Trophoblast cell (in vitro differentiated cells and primary cell): ENCODE data around the gene TRABD2B.

Experiments
- DNase-seq, 2 donors: peaks; one replicate each; pipeline ENCODE4 v3.0.0-alpha.2; 2016
- H2AFZ ChIP-seq: 2 replicates; pipeline ENCODE4 v1.6.1; 2013; ENCODE audit warnings: low read length, moderate library complexity, mild to moderate bottlenecking; ENCODE audit not compliant: insufficient read depth, poor library complexity
- H2AK5ac ChIP-seq: 2 replicates; pipeline ENCODE4 v1.6.1; 2013; ENCODE audit warnings: mild to moderate bottlenecking, low read length
- H2BK120ac ChIP-seq: 2 replicates; pipeline ENCODE4 v1.6.1; 2013; ENCODE audit warnings: low read length, mild to moderate bottlenecking, moderate library complexity; ENCODE audit not compliant: insufficient read depth, poor library complexity
- H2BK12ac ChIP-seq: 2 replicates; pipeline ENCODE4 v1.6.1; 2013; ENCODE audit warnings: mild to moderate bottlenecking, low read length, moderate library complexity
- H2BK5ac ChIP-seq: 2 replicates; pipeline ENCODE4 v1.6.1; 2013; ENCODE audit warnings: low read length, low read depth, moderate library complexity, mild to moderate bottlenecking; ENCODE audit not compliant: poor library complexity
- H3K14ac ChIP-seq: 2 replicates; pipeline ENCODE4 v1.6.1; 2013; ENCODE audit warnings: mild to moderate bottlenecking, low read length
- H3K18ac ChIP-seq: 2 replicates; pipeline ENCODE4 v1.6.1; 2013; ENCODE audit warnings: mild to moderate bottlenecking, low read length
- H3K23ac ChIP-seq: 2 replicates; pipeline ENCODE4 v1.6.1; 2013; ENCODE audit warnings: low read length
- H3K27ac ChIP-seq: 2 replicates; pipeline ENCODE4 v1.5.1; 2013; ENCODE audit warnings: low read depth, mild to moderate bottlenecking, inconsistent platforms, low read length, moderate library complexity
- H3K27me3 ChIP-seq: 2 replicates; pipeline ENCODE4 v1.6.1; 2013; ENCODE audit warnings: inconsistent platforms, mild to moderate bottlenecking, low read length, moderate library complexity; ENCODE audit not compliant: insufficient read depth
- H3K36me3 ChIP-seq, 2 experiments: 1 replicate in 1 of 2; 2 replicates in 1 of 2; pipeline ENCODE4 v1.6.1; 2013; ENCODE audit warnings: low read length in 2 of 2, mild to moderate bottlenecking in 2 of 2, moderate library complexity in 1 of 2; ENCODE audit not compliant: insufficient read depth in 2 of 2, control insufficient read depth in 1 of 2
- H3K4ac ChIP-seq: 2 replicates; pipeline ENCODE4 v1.6.1; 2013; ENCODE audit warnings: low read depth, mild to moderate bottlenecking, low read length, moderate library complexity
- H3K4me1 ChIP-seq, 2 experiments: 1 replicate in 1 of 2; 2 replicates in 1 of 2; pipeline ENCODE4 v1.6.1; 2013; ENCODE audit warnings: low read length in 2 of 2, mild to moderate bottlenecking in 2 of 2, moderate library complexity in 1 of 2; ENCODE audit not compliant: insufficient read depth in 2 of 2, control insufficient read depth in 1 of 2
- H3K4me2 ChIP-seq: 2 replicates; pipeline ENCODE4 v1.6.1; 2013; ENCODE audit warnings: inconsistent platforms, mild to moderate bottlenecking, low read length, moderate library complexity
- H3K4me3 ChIP-seq: 2 replicates; pipeline ENCODE4 v1.5.1; 2013; ENCODE audit warnings: mild to moderate bottlenecking, low read depth, low read length, inconsistent platforms
- H3K79me1 ChIP-seq: one replicate; pipeline ENCODE4 v1.6.1; 2013; ENCODE audit warnings: low read length
- H3K79me2 ChIP-seq: 2 replicates; pipeline ENCODE4 v1.6.1; 2013; ENCODE audit warnings: low read length, mild to moderate bottlenecking; ENCODE audit not compliant: control insufficient read depth, insufficient read depth, poor library complexity
- H3K9ac ChIP-seq: 2 replicates; pipeline ENCODE4 v1.6.1; 2013; ENCODE audit warnings: mild to moderate bottlenecking, low read length
- H3K9me3 ChIP-seq: 2 replicates; pipeline ENCODE4 v1.6.1; 2013; ENCODE audit warnings: low read depth, mild to moderate bottlenecking, control low read depth, inconsistent platforms, low read length; ENCODE audit not compliant: insufficient read depth
- H4K12ac ChIP-seq: 2 replicates; pipeline ENCODE4 v1.6.1; 2013; ENCODE audit warnings: low read depth, mild to moderate bottlenecking, low read length, moderate library complexity
- H4K8ac ChIP-seq: 2 replicates; pipeline ENCODE4 v1.6.1; 2013; ENCODE audit warnings: low read depth, mild to moderate bottlenecking, low read length, moderate library complexity
- H4K91ac ChIP-seq: one replicate; pipeline ENCODE4 v1.6.1; 2013; ENCODE audit warnings: low read depth, mild to moderate bottlenecking, low read length, moderate library complexity
- WGBS: extraction: QIAGEN DNeasy Blood & Tissue Kit; methylation state at CpG from one replicate; pipeline ENCODE4 v1.1.7; 2013; ENCODE audit warnings: missing lambda C conversion rate; ENCODE audit not compliant: insufficient read length, insufficient coverage; ENCODE audit errors: extremely low coverage; 5-methylcytosine and 5-hydroxymethylcytosine counted together

TRABD2B gene

DNA sequence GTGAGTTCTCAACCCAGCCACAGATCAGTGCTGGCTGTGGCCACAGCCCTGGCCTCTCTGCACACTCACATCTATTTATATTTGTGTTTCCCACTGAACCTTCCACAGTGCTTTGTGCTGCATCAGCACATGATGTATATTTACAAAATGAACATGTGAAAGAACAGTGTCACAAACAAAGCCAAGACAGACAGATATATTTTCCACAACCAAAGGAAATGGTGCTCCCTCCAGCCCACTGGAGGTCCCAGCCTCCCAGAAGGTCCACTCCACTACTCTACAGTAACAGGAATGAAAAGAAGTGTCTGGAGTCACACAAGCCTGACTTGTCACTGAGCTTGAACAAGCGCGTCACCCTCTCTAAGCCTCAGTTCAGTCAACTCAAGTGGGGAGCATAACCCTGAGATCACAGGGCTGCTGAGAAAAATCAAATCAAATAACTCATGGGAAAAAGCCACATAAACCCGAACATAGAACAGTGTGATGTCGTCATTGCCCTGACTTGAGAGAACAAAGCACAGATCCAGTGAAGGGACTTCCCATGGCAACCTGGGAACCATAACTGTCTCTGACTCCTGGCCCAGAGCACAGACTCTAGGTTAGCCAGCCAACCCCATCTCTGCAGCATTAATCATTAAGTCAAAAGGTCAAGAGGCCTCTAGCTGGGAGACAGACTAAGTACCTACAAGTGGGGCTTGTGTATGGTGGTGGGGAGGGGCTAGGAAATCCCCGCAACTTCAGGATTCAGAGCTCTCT is 121.2 kb downstream of the TRABD2B start:
- Histone ChIP-seq H3K36me3 (no peaks in the 10 kb centered on the region), H2BK120ac (peak overlapping the region; percentile 18), H3K27me3 (no peaks in the 10 kb centered on the region), H2AFZ (no peak overlapping the region), H3K23ac (no peak overlapping the region), H3K4ac (no peak overlapping the region), H4K8ac (no peak overlapping the region), H3K27ac (no peak overlapping the region), H3K79me2 (no peaks in the 10 kb centered on the region), H3K14ac (no peak overlapping the region), H2AK5ac (no peak overlapping the region), H3K18ac (no peak overlapping the region), H3K4me2 (no peak overlapping the region), H3K9me3 (no peaks in the 10 kb centered on the region), H3K9ac (no peak overlapping the region), H3K4me1 (peaks cover 2 to 16% of the 10 kb centered on the region in 2 experiments), H4K12ac (no peak overlapping the region), H2BK5ac (no peak overlapping the region), H3K4me3 (no peak overlapping the region), H3K79me1 (no peaks in the 10 kb centered on the region), H4K91ac (no peak overlapping the region), H2BK12ac (no peak overlapping the region)
- WGBS, result no CpG with 5 or more reads among the region's 5 CpGs
- DNase-seq, result peak in 1 of 2 donors; percentile 4

DNA sequence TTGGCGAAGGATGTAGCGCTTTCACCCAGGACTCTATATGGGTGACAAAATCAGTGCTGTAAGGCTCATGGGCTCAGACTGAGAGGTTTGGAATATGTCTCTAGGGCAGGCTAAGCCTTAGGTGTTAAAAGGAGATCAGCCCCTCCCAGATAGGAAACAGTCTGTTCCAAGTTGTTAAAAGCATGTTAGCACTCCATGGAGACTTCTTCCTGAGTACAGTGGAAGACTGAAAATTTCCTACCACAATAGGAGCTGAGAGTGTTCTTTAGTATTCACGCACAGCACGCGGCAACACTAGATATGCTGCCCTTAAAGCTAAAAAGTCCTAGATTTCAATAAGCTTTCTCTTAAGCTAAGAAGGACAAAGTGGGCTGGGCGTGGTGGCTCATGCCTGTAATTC is 122.1 kb downstream of the TRABD2B start:
- Histone ChIP-seq H2BK5ac (no peak overlapping the region), H3K9me3 (no peaks in the 10 kb centered on the region), H3K36me3 (no peaks in the 10 kb centered on the region), H3K14ac (no peak overlapping the region), H3K4me3 (no peak overlapping the region), H4K12ac (no peak overlapping the region), H4K91ac (no peak overlapping the region), H3K27ac (no peak overlapping the region), H4K8ac (no peak overlapping the region), H2AK5ac (no peak overlapping the region), H2AFZ (no peak overlapping the region), H3K4ac (no peak overlapping the region), H3K18ac (no peak overlapping the region), H3K79me2 (no peaks in the 10 kb centered on the region), H3K79me1 (no peaks in the 10 kb centered on the region), H2BK12ac (no peak overlapping the region), H3K9ac (no peak overlapping the region), H3K4me1 (peaks cover 2 to 16% of the 10 kb centered on the region in 2 experiments), H2BK120ac (no peak overlapping the region), H3K4me2 (no peak overlapping the region), H3K23ac (no peak overlapping the region), H3K27me3 (no peaks in the 10 kb centered on the region)
- WGBS, result no CpG with 5 or more reads among the region's 6 CpGs
- DNase-seq, result no peak

DNA sequence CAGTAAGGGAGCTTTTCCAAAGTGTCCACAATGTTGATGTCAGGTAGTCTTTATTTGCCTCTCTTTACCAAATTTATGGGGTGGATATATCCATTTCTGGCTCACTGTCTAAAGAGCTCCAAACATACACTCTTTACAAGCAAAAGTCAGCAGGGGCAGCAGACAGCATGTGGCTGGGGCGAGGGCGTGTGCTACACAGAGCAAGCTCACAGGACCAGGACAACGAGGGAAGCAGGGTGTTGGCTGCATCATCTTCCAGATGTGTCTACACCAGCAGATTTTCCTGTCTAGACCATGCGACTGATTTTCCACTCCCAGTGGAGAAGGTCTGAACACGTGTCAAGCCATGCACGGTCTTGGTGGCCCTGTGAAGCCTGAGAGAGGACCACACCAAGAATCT is 123.8 kb downstream of the TRABD2B start:
- H4K12ac ChIP-seq, result no peak overlapping the region
- H3K9ac ChIP-seq, result no peak overlapping the region
- no peak overlapping the region for H4K8ac ChIP-seq

DNA sequence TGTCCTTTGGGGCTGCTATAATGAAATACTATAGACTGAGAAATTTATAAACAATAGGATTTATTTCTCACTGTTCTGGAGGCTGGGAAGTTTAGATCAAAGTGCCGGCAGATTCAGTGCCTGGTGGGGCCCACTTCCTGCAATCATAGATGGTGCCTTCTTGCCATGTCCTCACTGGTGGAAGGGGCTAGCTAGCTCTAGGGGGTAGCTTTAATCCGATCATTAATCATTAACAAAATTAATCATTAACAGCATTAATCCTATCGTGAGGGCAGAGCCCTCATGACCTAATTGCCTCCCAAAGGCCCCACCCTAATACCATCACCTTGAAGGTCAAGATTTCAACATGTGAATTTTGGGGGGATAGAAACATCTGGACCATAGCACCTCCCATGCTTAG is 124.3 kb downstream of the TRABD2B start:
- Histone ChIP-seq H3K27me3 (no peaks in the 10 kb centered on the region), H3K27ac (no peak overlapping the region), H2BK5ac (no peak overlapping the region), H3K4ac (no peak overlapping the region), H4K91ac (no peak overlapping the region), H3K36me3 (no peaks in the 10 kb centered on the region), H3K79me1 (no peaks in the 10 kb centered on the region), H2AFZ (no peak overlapping the region), H2AK5ac (no peak overlapping the region), H4K12ac (no peak overlapping the region), H3K14ac (no peak overlapping the region), H3K9ac (no peak overlapping the region), H3K23ac (no peak overlapping the region), H3K9me3 (no peaks in the 10 kb centered on the region), H2BK12ac (no peak overlapping the region), H3K4me2 (no peak overlapping the region), H3K4me1 (peaks cover 2 to 16% of the 10 kb centered on the region in 2 experiments), H3K18ac (no peak overlapping the region), H3K79me2 (no peaks in the 10 kb centered on the region), H3K4me3 (no peak overlapping the region), H4K8ac (no peak overlapping the region), H2BK120ac (no peak overlapping the region)
- no peak for DNase-seq
- no CpG with 5 or more reads among the region's 3 CpGs for WGBS

More for the DNA sequence above, 123.8 kb downstream of the TRABD2B start:
- WGBS, result no CpG with 5 or more reads among the region's 6 CpGs
- no peaks in the 10 kb centered on the region for H3K79me1 ChIP-seq
- H3K79me2 ChIP-seq, result no peaks in the 10 kb centered on the region
- H3K4me3 ChIP-seq, result no peak overlapping the region
- H3K27ac ChIP-seq, result no peak overlapping the region
- H4K91ac ChIP-seq, result no peak overlapping the region
- H3K27me3 ChIP-seq, result no peaks in the 10 kb centered on the region
- H2BK120ac ChIP-seq, result no peak overlapping the region
- H2BK12ac ChIP-seq, result no peak overlapping the region
- no peak overlapping the region for H3K23ac ChIP-seq
- no peak overlapping the region for H3K18ac ChIP-seq
- peaks cover 2 to 16% of the 10 kb centered on the region in 2 experiments for H3K4me1 ChIP-seq
- no peak for DNase-seq
- no peak overlapping the region for H3K14ac ChIP-seq
- no peak overlapping the region for H2AFZ ChIP-seq
- no peak overlapping the region for H2BK5ac ChIP-seq
- no peaks in the 10 kb centered on the region for H3K9me3 ChIP-seq
- no peak overlapping the region for H3K4ac ChIP-seq
- H3K4me2 ChIP-seq, result no peak overlapping the region
- H2AK5ac ChIP-seq, result no peak overlapping the region
- H3K36me3 ChIP-seq, result no peaks in the 10 kb centered on the region
